Heart left ventricle (tissue), 13 donors: Measurements from ENCODE around the gene ZBTB20.

Experiments used
- POLR2A ChIP-seq, 2 donors: fragments of 450-650 bp; IDR thresholded peaks; one replicate each; pipeline ENCODE4 v1.6.1; 2017; ENCODE audit warnings: antibody characterized with exemption in 2 of 2, mild to moderate bottlenecking in 2 of 2, moderate library complexity in 2 of 2
- TF ChIP-seq, protein P1 (sequence below), 12 donors: fragments of 200-600 bp; sonication (generic) in 4 of 12; IDR thresholded peaks; one replicate each; pipeline versions ENCODE4 v1.5.0 to v1.8.0; 2018 to 2022; ENCODE audit warnings: antibody characterized with exemption in 12 of 12, mild to moderate bottlenecking in 5 of 12
- donor health status: ischemic (EF 13 %, LVEDD 7.1; RV severe dilation, severe dysfunction).
- donor health status: DM: no; HTN: yes; CAD: no.
- donor health status: DM: no; HTN: no; CAD: no.
- donor health status: ischemic (EF 25% LVEDD 6.9; RV normal size, moderate dysfunction).
- donor health status: ischemic (EF 25% LVEDD 5.7; RV mildly dilated, moderate dysfunction).
- donor health status: ischemic (EF 35%, LVEDD 5.7; RV mildly dilated, moderate dysfunction).
- donor health status: nonischemic (EF 11% LVEDD 7.7; RV severe dilation, severe dysfunction).
- donor health status: DM: yes; HTN: yes; CAD: no.
- donor health status: PGD.
- donor health status: ischemic (EF 29% LVEDD 5.4; RV normal size, mild dysfunction).
- donor health status: nonischemic (EF 23%, LVEDD 6.1; RV moderate dilation, normal function).

DNA sequence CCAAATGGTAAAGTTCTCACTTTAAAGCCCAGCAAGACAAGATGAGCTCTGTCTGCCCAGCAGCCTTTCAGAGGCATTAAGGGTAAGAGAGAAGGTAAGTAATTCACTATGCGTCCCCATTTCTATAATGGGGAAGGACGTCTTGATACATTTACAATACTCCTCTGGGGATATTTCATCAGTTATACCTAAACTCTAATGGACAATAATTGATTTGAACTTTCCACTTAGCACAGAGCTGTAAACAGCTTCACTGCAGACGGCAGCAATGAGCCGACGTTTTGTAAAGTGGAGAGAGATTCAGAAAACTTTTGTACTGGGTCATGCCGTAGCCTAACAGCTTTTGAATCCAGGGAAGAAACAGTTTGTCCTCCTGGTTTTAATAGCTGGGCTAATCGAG, 725.9 kb downstream of the ZBTB20 start:
- TF ChIP-seq, protein P1, sequence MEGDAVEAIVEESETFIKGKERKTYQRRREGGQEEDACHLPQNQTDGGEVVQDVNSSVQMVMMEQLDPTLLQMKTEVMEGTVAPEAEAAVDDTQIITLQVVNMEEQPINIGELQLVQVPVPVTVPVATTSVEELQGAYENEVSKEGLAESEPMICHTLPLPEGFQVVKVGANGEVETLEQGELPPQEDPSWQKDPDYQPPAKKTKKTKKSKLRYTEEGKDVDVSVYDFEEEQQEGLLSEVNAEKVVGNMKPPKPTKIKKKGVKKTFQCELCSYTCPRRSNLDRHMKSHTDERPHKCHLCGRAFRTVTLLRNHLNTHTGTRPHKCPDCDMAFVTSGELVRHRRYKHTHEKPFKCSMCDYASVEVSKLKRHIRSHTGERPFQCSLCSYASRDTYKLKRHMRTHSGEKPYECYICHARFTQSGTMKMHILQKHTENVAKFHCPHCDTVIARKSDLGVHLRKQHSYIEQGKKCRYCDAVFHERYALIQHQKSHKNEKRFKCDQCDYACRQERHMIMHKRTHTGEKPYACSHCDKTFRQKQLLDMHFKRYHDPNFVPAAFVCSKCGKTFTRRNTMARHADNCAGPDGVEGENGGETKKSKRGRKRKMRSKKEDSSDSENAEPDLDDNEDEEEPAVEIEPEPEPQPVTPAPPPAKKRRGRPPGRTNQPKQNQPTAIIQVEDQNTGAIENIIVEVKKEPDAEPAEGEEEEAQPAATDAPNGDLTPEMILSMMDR (IDR thresholded peaks at IDR 0.05) = no peak
- no peak for TF ChIP-seq POLR2A (IDR thresholded peaks at IDR 0.05)
